GM23338 (cell line): ENCODE data around the gene ZNF101. TPM values are rescaled to one million over a fixed set of nuclear protein-coding genes. Genes with fewer than 3 reads are reported as not detected.

ENCODE experiments used
- ATAC-seq: fragments of 200-7000 bp; cut with Tn5 transposase; 3 replicates; pipeline ENCODE4 v1.9.1; 2020
- DNase-seq: peaks from one replicate; pipeline ENCODE4 v3.0.0-alpha.2; 2015; ENCODE audit warnings: low spot score
- H2AFZ ChIP-seq: fragments of 200-600 bp; sonication (generic); 2 replicates; pipeline ENCODE4 v1.8.0; 2016; ENCODE audit warnings: antibody characterized with exemption, mild to moderate bottlenecking, moderate library complexity
- H3F3A ChIP-seq: fragments of 200-600 bp; sonication (generic); replicated peaks from 2 replicates; pipeline ENCODE4 v1.8.0; 2017; ENCODE audit warnings: antibody characterized with exemption, mixed run types, low read depth
- H3K27ac ChIP-seq: fragments of 200-600 bp; sonication (generic); 2 replicates; pipeline ENCODE4 v1.6.1; 2016; ENCODE audit warnings: low read depth
- H3K27me3 ChIP-seq: fragments of 200-600 bp; sonication (generic); 2 replicates; pipeline ENCODE4 v1.8.0; 2016; ENCODE audit warnings: mild to moderate bottlenecking, mixed run types, moderate library complexity; ENCODE audit not compliant: insufficient read depth
- H3K36me3 ChIP-seq: fragments of 200-600 bp; sonication (generic); 2 replicates; pipeline ENCODE4 v1.8.0; 2016; ENCODE audit warnings: mild to moderate bottlenecking; ENCODE audit not compliant: insufficient read depth
- H3K4me1 ChIP-seq: fragments of 200-600 bp; sonication (generic); 2 replicates; pipeline ENCODE4 v1.8.0; 2016; ENCODE audit warnings: mild to moderate bottlenecking, moderate library complexity; ENCODE audit not compliant: insufficient read depth
- H3K4me2 ChIP-seq: fragments of 200-600 bp; sonication (generic); 2 replicates; pipeline ENCODE4 v1.7.1; 2017; ENCODE audit warnings: mixed run types
- H3K4me3 ChIP-seq: fragments of 200-600 bp; sonication (generic); 2 replicates; pipeline ENCODE4 v1.6.1; 2016; ENCODE audit warnings: mixed run types
- H3K79me2 ChIP-seq: fragments of 200-600 bp; sonication (generic); replicated peaks from 2 replicates; pipeline ENCODE4 v1.8.0; 2017; ENCODE audit warnings: mild to moderate bottlenecking; ENCODE audit not compliant: insufficient read depth
- H3K9me2 ChIP-seq: fragments of 200-600 bp; sonication (generic); 2 replicates; pipeline ENCODE4 v1.8.0; 2017; ENCODE audit not compliant: insufficient read depth
- H4K20me1 ChIP-seq: fragments of 200-600 bp; sonication (generic); replicated peaks from 2 replicates; pipeline ENCODE4 v1.8.0; 2017; ENCODE audit warnings: mild to moderate bottlenecking; ENCODE audit not compliant: insufficient read depth
- H3K27ac Mint-ChIP-seq: 2 replicates; pipeline ENCODE4 v1.8.0; 2020; ENCODE audit warnings: inconsistent platforms, mild to moderate bottlenecking, moderate library complexity, mixed read lengths
- H3K27me3 Mint-ChIP-seq: 3 replicates; pipeline ENCODE4 v1.8.0; 2022; ENCODE audit warnings: low read depth, mild to moderate bottlenecking, moderate library complexity, mixed read lengths, inconsistent platforms; ENCODE audit not compliant: insufficient read depth, poor library complexity
- H3K36me3 Mint-ChIP-seq: 3 replicates; pipeline ENCODE4 v1.8.0; 2021; ENCODE audit warnings: low read depth, mild to moderate bottlenecking, inconsistent platforms, moderate library complexity, mixed read lengths
- H3K4me1 Mint-ChIP-seq: 3 replicates; pipeline ENCODE4 v1.8.0; 2020; ENCODE audit warnings: mild to moderate bottlenecking, inconsistent platforms, mixed read lengths
- H3K4me3 Mint-ChIP-seq: 3 replicates; pipeline ENCODE4 v1.8.0; 2021; ENCODE audit warnings: moderate library complexity, mild to moderate bottlenecking, inconsistent platforms, mixed read lengths
- H3K9me3 Mint-ChIP-seq: 3 replicates; pipeline ENCODE4 v1.8.0; 2020; ENCODE audit warnings: moderate library complexity, mild to moderate bottlenecking, inconsistent platforms, mixed read lengths
- CREB1 ChIP-seq: fragments of 250-450 bp; sonication (Bioruptor Pico); IDR thresholded peaks from 2 replicates; pipeline ENCODE4 v1.5.0; 2020; ENCODE audit warnings: low read depth, mild to moderate bottlenecking, moderate library complexity
- CTCF ChIP-seq, 2 experiments: fragments of 200-600 bp in 1 of 2; sonication (generic) in 1 of 2; conservative IDR thresholded peaks; 2 replicates each; pipeline versions ENCODE4 v1.5.1 to v1.6.1; 2016 to 2017; ENCODE audit warnings: antibody characterized with exemption in 2 of 2, low read depth in 2 of 2, mild to moderate bottlenecking in 2 of 2, moderate library complexity in 1 of 2
- ETS1 ChIP-seq: IDR thresholded peaks from 2 replicates; pipeline ENCODE4 v1.6.1; 2016; ENCODE audit warnings: antibody characterized with exemption
- EZH2 ChIP-seq: fragments of 200-600 bp; sonication (generic); IDR thresholded peaks from one replicate; pipeline ENCODE4 v1.8.0; 2017; ENCODE audit warnings: antibody characterized with exemption, mild to moderate bottlenecking, low read depth; ENCODE audit not compliant: unreplicated experiment
- EZH2phosphoT487 ChIP-seq: fragments of 200-600 bp; sonication (generic); IDR thresholded peaks from one replicate; pipeline ENCODE4 v1.8.1; 2018; ENCODE audit warnings: antibody characterized with exemption; ENCODE audit not compliant: unreplicated experiment
- JUNB ChIP-seq: IDR thresholded peaks from one replicate; pipeline ENCODE4 v1.6.1; 2016; ENCODE audit warnings: antibody characterized with exemption; ENCODE audit not compliant: unreplicated experiment
- NANOG ChIP-seq: IDR thresholded peaks from 2 replicates; pipeline ENCODE4 v1.6.1; 2016; ENCODE audit warnings: antibody characterized with exemption, borderline replicate concordance
- POLR2AphosphoS5 ChIP-seq: IDR thresholded peaks from 2 replicates; pipeline ENCODE4 v1.6.1; 2016; ENCODE audit warnings: antibody characterized with exemption, low read depth
- REST ChIP-seq: IDR thresholded peaks from one replicate; pipeline ENCODE4 v1.6.1; 2018; ENCODE audit warnings: antibody characterized with exemption; ENCODE audit not compliant: unreplicated experiment
- STAT1 ChIP-seq: IDR thresholded peaks from one replicate; pipeline ENCODE4 v1.6.1; 2016; ENCODE audit warnings: antibody characterized with exemption; ENCODE audit not compliant: unreplicated experiment
- ZNF114 ChIP-seq: fragments of 250-450 bp; sonication (Bioruptor Pico); IDR thresholded peaks from 2 replicates; pipeline ENCODE4 v1.5.0; 2020; ENCODE audit warnings: mild to moderate bottlenecking, moderate library complexity
- ZNF331 ChIP-seq: fragments of 250-450 bp; sonication (Bioruptor Pico); IDR thresholded peaks from 2 replicates; pipeline ENCODE4 v1.5.0; 2020; ENCODE audit warnings: low read depth, mild to moderate bottlenecking, moderate library complexity
- ZNF462 ChIP-seq: fragments of 250-450 bp; sonication (Bioruptor Pico); IDR thresholded peaks from 2 replicates; pipeline ENCODE4 v1.5.0; 2020; ENCODE audit warnings: mild to moderate bottlenecking, moderate library complexity
- polyA plus RNA-seq: library from polyadenylated mRNA; unstranded; fragments of >200 nt; fragmentation: Nextera tagmentation; extraction: Ambion mirVana; gene quantifications from 2 replicates; pipeline ENCODE4 v1.2.1, GENCODE V29; 2016
- total RNA-seq: library from RNA; depleted of rRNA; stranded (reverse); fragments of >200 nt; shearing (Covaris generic); gene quantifications from 2 replicates; pipeline ENCODE4 v1.2.3, GENCODE V29; 2014

Gene ZNF101
- total and polyA plus RNA-seq, 2 experiments from 2014 or later, result 46.4 to 47.9 TPM

- H3K4me2 ChIP-seq, result no peak overlapping the region
- H3K27ac Mint-ChIP-seq, result no peak overlapping the region
- peaks cover 84% of the 10 kb centered on the region for H3K9me3 Mint-ChIP-seq
- ATAC-seq (no peak), DNase-seq (no peak)
- H3K4me3 Mint-ChIP-seq, result no peak overlapping the region
- peaks cover 81% of the 10 kb centered on the region for H3K79me2 ChIP-seq
- H3K27ac ChIP-seq, result no peak overlapping the region
- H3K27me3 Mint-ChIP-seq, result peaks cover 3% of the 10 kb centered on the region
- H3F3A ChIP-seq, result no peaks in the 10 kb centered on the region
- H3K36me3 ChIP-seq, result peaks cover 65% of the 10 kb centered on the region; the same call in 1 of the 2 replicates
- no peaks in the 10 kb centered on the region for H3K4me1 ChIP-seq
- no peaks in the 10 kb centered on the region for H4K20me1 ChIP-seq
- no peak overlapping the region for H2AFZ ChIP-seq
- no peak overlapping the region for H3K4me3 ChIP-seq
- no peaks in the 10 kb centered on the region for H3K4me1 Mint-ChIP-seq
- no peaks in the 10 kb centered on the region for H3K27me3 ChIP-seq
- no peaks in the 10 kb centered on the region for H3K9me2 ChIP-seq
- TF ChIP-seq NANOG (no peak), CTCF (conservative IDR thresholded peaks at IDR 0.05; ENCODE audit: low read depth in 2 of 2) (no peak), ZNF462 (CRISPR knock-in tag) (no peak), POLR2AphosphoS5 (no peak), REST (no peak), ZNF331 (CRISPR knock-in tag) (no peak), EZH2phosphoT487 (no peak), STAT1 (no peak), ZNF114 (no peak), EZH2 (no peak), ETS1 (no peak), JUNB (no peak), CREB1 (CRISPR knock-in tag) (no peak)
- H3K36me3 Mint-ChIP-seq, result peaks cover 84% of the 10 kb centered on the region
Measured at GRCh38 chr19:19719798-19720197, 51.2 kb downstream of the ZNF101 start.
